Measurements from ENCODE around the gene PACSIN1. TPM values are rescaled to one million over a fixed set of nuclear protein-coding genes. Genes with fewer than 3 reads are reported as not detected.

Gene PACSIN1
- total RNA-seq, 1 donor from 2014 or later = 0.41 TPM

GRCh38 chr6:34539181-34539580 is 73.3 kb downstream of the PACSIN1 start:
- H3K36me3 Mint-ChIP-seq = no peaks in the 10 kb centered on the region

GRCh38 chr6:34540222-34540621 is 74.3 kb downstream of the PACSIN1 start:
- Mint-ChIP-seq H3K9me3 (no peaks in the 10 kb centered on the region), H3K4me3 (no peak overlapping the region), H3K27me3 (ENCODE audit: insufficient read depth, low read depth) (peaks cover 4% of the 10 kb centered on the region), H3K27ac (no peak overlapping the region), H3K36me3 (no peaks in the 10 kb centered on the region), H3K4me1 (peaks cover 9% of the 10 kb centered on the region)
- Histone ChIP-seq H2AFZ (replicated peaks) (no peak overlapping the region), H3K4me3 (no peak overlapping the region), H3K27me3 (no peaks in the 10 kb centered on the region), H3K27ac (no peak overlapping the region), H3K9ac (no peak overlapping the region), H3K9me3 (ENCODE audit: low read depth) (no peaks in the 10 kb centered on the region), H4K20me1 (ENCODE audit: low read depth) (no peaks in the 10 kb centered on the region), H3K4me2 (no peak overlapping the region), H3F3A (ENCODE audit: low read depth) (no peaks in the 10 kb centered on the region), H3K79me2 (ENCODE audit: low read depth) (no peaks in the 10 kb centered on the region), H3K4me1 (no peaks in the 10 kb centered on the region), H3K36me3 (no peaks in the 10 kb centered on the region)
- no peak for TF ChIP-seq EZH2 (IDR thresholded peaks at IDR 0.05)
- no peak for TF ChIP-seq EZH2phosphoT487 (IDR thresholded peaks at IDR 0.05)
- no peak for DNase-seq (ENCODE audit: low spot score)

More at GRCh38 chr6:34539181-34539580, 73.3 kb downstream of the PACSIN1 start:
- no peaks in the 10 kb centered on the region for H3F3A ChIP-seq (ENCODE audit: low read depth)
- no peaks in the 10 kb centered on the region for H3K27me3 ChIP-seq
- no peaks in the 10 kb centered on the region for H4K20me1 ChIP-seq (ENCODE audit: low read depth)
- Mint-ChIP-seq H3K27me3 (ENCODE audit: insufficient read depth, low read depth) (peaks cover 4% of the 10 kb centered on the region), H3K4me3 (no peak overlapping the region), H3K4me1 (peaks cover 9% of the 10 kb centered on the region), H3K27ac (no peak overlapping the region), H3K9me3 (no peaks in the 10 kb centered on the region)
- H3K36me3 ChIP-seq = no peaks in the 10 kb centered on the region
- no peak overlapping the region for H3K4me2 ChIP-seq
- H3K4me3 ChIP-seq = no peak overlapping the region
- no peaks in the 10 kb centered on the region for H3K4me1 ChIP-seq
- no peaks in the 10 kb centered on the region for H3K79me2 ChIP-seq (ENCODE audit: low read depth)
- no peaks in the 10 kb centered on the region for H3K9me3 ChIP-seq (ENCODE audit: low read depth)
- no peak overlapping the region for H3K27ac ChIP-seq
- no peak for DNase-seq (ENCODE audit: low spot score)
- H3K9ac ChIP-seq = no peak overlapping the region
- no peak overlapping the region for H2AFZ ChIP-seq (replicated peaks)
- no peak for TF ChIP-seq CTCF (IDR thresholded peaks at IDR 0.05)
- no peak for TF ChIP-seq EZH2 (IDR thresholded peaks at IDR 0.05)
- no peak for TF ChIP-seq EZH2phosphoT487 (IDR thresholded peaks at IDR 0.05)

DNA sequence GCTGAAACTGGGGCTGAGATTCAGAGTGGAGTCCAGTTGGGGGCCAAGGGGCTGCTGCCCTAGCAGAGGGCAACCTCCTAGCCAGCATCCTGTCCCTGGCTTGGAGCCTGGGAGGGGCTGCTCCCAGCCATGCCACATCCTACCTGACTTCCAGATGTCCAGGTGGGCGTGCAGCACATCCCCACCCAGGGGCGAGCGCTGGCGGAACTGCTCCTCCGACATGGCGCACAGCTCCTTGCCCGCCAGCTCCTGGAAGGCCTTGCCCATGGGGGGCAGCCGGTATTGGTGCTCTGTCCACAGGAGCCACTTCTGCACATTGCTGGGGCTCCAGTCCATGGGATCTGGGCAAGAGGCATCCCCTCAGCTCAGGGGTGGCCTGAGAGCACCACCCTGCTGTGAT is 75.0 kb downstream of the PACSIN1 start:
- no peaks in the 10 kb centered on the region for H3K9me3 ChIP-seq (ENCODE audit: low read depth)
- no peak for DNase-seq (ENCODE audit: low spot score)
- Mint-ChIP-seq H3K27ac (no peak overlapping the region), H3K27me3 (ENCODE audit: insufficient read depth, low read depth) (peaks cover 10% of the 10 kb centered on the region), H3K36me3 (no peaks in the 10 kb centered on the region), H3K9me3 (no peaks in the 10 kb centered on the region), H3K4me1 (peaks cover 12% of the 10 kb centered on the region), H3K4me3 (no peak overlapping the region)
- H2AFZ ChIP-seq (replicated peaks) = no peak overlapping the region
- H3K4me3 ChIP-seq = no peak overlapping the region
- no peaks in the 10 kb centered on the region for H3K36me3 ChIP-seq
- no peak overlapping the region for H3K27ac ChIP-seq
- H3K9ac ChIP-seq = no peak overlapping the region
- H3F3A ChIP-seq (ENCODE audit: low read depth) = no peaks in the 10 kb centered on the region
- H3K27me3 ChIP-seq = no peaks in the 10 kb centered on the region
- H4K20me1 ChIP-seq (ENCODE audit: low read depth) = no peaks in the 10 kb centered on the region
- no peaks in the 10 kb centered on the region for H3K4me1 ChIP-seq
- no peak overlapping the region for H3K4me2 ChIP-seq
- TF ChIP-seq CTCF (IDR thresholded peaks at IDR 0.05) = no peak
- TF ChIP-seq EZH2 (IDR thresholded peaks at IDR 0.05) = no peak
- TF ChIP-seq EZH2phosphoT487 (IDR thresholded peaks at IDR 0.05) = no peak
- H3K79me2 ChIP-seq (ENCODE audit: low read depth) = no peaks in the 10 kb centered on the region

- Histone ChIP-seq H3K9me3 (ENCODE audit: low read depth) (no peaks in the 10 kb centered on the region), H4K20me1 (ENCODE audit: low read depth) (no peaks in the 10 kb centered on the region), H3K36me3 (no peaks in the 10 kb centered on the region), H3F3A (ENCODE audit: low read depth) (no peaks in the 10 kb centered on the region), H3K9ac (no peak overlapping the region), H3K4me2 (no peak overlapping the region), H3K27ac (no peak overlapping the region), H3K27me3 (no peaks in the 10 kb centered on the region), H3K79me2 (ENCODE audit: low read depth) (no peaks in the 10 kb centered on the region), H2AFZ (replicated peaks) (no peak overlapping the region), H3K4me3 (no peak overlapping the region), H3K4me1 (no peaks in the 10 kb centered on the region)
- no peaks in the 10 kb centered on the region for H3K9me3 Mint-ChIP-seq
- TF ChIP-seq CTCF (IDR thresholded peaks at IDR 0.05) (no peak), EZH2 (IDR thresholded peaks at IDR 0.05) (no peak), EZH2phosphoT487 (IDR thresholded peaks at IDR 0.05) (no peak)
- H3K27ac Mint-ChIP-seq = peak overlapping the region; percentile 72
- H3K4me1 Mint-ChIP-seq = peaks cover 16% of the 10 kb centered on the region
- H3K27me3 Mint-ChIP-seq (ENCODE audit: insufficient read depth, low read depth) = peaks cover 11% of the 10 kb centered on the region
- DNase-seq (ENCODE audit: low spot score) = no peak
- no peaks in the 10 kb centered on the region for H3K36me3 Mint-ChIP-seq
- H3K4me3 Mint-ChIP-seq = no peak overlapping the region
These were observed 77.5 kb downstream of the PACSIN1 start for GRCh38 chr6:34543421-34543820.

All from neural progenitor cell (in vitro differentiated cells).